GM12878 (cell line): Measurements from ENCODE around the gene DNASE2. TPM values are rescaled to one million over a fixed set of nuclear protein-coding genes. Genes with fewer than 3 reads are reported as not detected.
A peak's percentile ranks its signal among the peaks of the same experiment; 100 is the strongest.

Experiments used
- ATAC-seq: fragments of 200-7000 bp; cut with Tn5 transposase; 3 replicates; pipeline ENCODE4 v1.9.1; 2020; ENCODE audit warnings: mild to moderate bottlenecking, moderate library complexity
- BruUV-seq: library from RNA; stranded (reverse); fragments of 400-500 nt; replicated peaks from 2 replicates; lab custom pipeline; 2021; lab: Mats Ljungman, UMichigan
- CTCF ChIA-PET: fragments of 300-600 bp; sonication (Branson Sonifier 250); formaldehyde crosslinking; extraction: SDS; loops from one replicate; lab custom pipeline; 2021; ENCODE audit warnings: inconsistent platforms; lab: Yijun Ruan, JAX
- POLR2A ChIA-PET: fragments of 350-600 bp; formaldehyde crosslinking; extraction: SDS; loops from one replicate; lab custom pipeline; 2021; ENCODE audit warnings: inconsistent platforms; lab: Charles Lee
- RAD21 ChIA-PET: fragments of 300-600 bp; sonication (Branson Sonifier 250); formaldehyde crosslinking; loops from one replicate; lab custom pipeline; 2023; ENCODE audit warnings: antibody characterized with exemption; ENCODE audit not compliant: unreplicated experiment; lab: Charles Lee
- SMC1A ChIA-PET: fragments of 300-600 bp; sonication (Branson Sonifier 250); formaldehyde crosslinking; loops from one replicate; lab custom pipeline; 2023; ENCODE audit not compliant: unreplicated experiment, uncharacterized antibody; lab: Charles Lee
- DNase-seq: peaks from one replicate; pipeline ENCODE4 v3.0.0-alpha.2; 2011; ENCODE audit warnings: low read depth, low spot score
- FAIRE-seq: peaks from 3 replicates; lab custom pipeline; 2011; peaks lifted over from hg19 to GRCh38; lab: Jason Lieb, UNC
- H2AFZ ChIP-seq: 2 replicates; pipeline ENCODE4 v1.6.0; 2011; ENCODE audit warnings: low read depth, low read length, control low read depth; ENCODE audit not compliant: control insufficient read depth
- H3K27ac ChIP-seq: 2 replicates; pipeline ENCODE4 v1.5.1; 2011; ENCODE audit warnings: control low read depth; ENCODE audit not compliant: control insufficient read depth, insufficient read depth
- H3K27me3 ChIP-seq, 2 experiments: replicated peaks in 1 of 2; 2 replicates each; pipeline versions ENCODE4 v1.6.0 to v1.6.1; 2011; ENCODE audit warnings: low read length in 1 of 2; ENCODE audit not compliant: control insufficient read depth in 2 of 2, insufficient read depth in 2 of 2
- H3K36me3 ChIP-seq, 2 experiments: 2 replicates each; pipeline ENCODE4 v1.5.1; 2011; ENCODE audit warnings: low read length in 1 of 2; ENCODE audit not compliant: control insufficient read depth in 2 of 2, insufficient read depth in 2 of 2
- H3K4me1 ChIP-seq: 2 replicates; pipeline ENCODE4 v1.6.1; 2011; ENCODE audit warnings: mild to moderate bottlenecking, low read length, moderate library complexity, mixed read lengths; ENCODE audit not compliant: control insufficient read depth, insufficient read depth
- H3K4me2 ChIP-seq: 2 replicates; pipeline ENCODE4 v1.6.0; 2011; ENCODE audit warnings: control low read depth; ENCODE audit not compliant: control insufficient read depth, insufficient read depth
- H3K4me3 ChIP-seq: fragments of 200-600 bp; sonication (generic); 2 replicates; pipeline ENCODE4 v1.5.1; 2016
- H3K79me2 ChIP-seq: 2 replicates; pipeline ENCODE4 v1.6.0; 2011; ENCODE audit warnings: low read length; ENCODE audit not compliant: control insufficient read depth, insufficient read depth
- H3K9ac ChIP-seq: 2 replicates; pipeline ENCODE4 v1.8.0; 2011; ENCODE audit warnings: low read length, control low read depth, mixed read lengths; ENCODE audit not compliant: control insufficient read depth, insufficient read depth
- H3K9me3 ChIP-seq: replicated peaks from 3 replicates; pipeline ENCODE4 v1.5.1; 2011; ENCODE audit warnings: mild to moderate bottlenecking, low read length; ENCODE audit not compliant: control insufficient read depth, insufficient read depth
- H4K20me1 ChIP-seq: 2 replicates; pipeline ENCODE4 v1.6.0; 2011; ENCODE audit not compliant: control insufficient read depth, insufficient read depth
- LARP7 ChIP-seq: fragments of 450-650 bp; IDR thresholded peaks from 2 replicates; pipeline ENCODE4 v1.6.1; 2017; ENCODE audit warnings: mild to moderate bottlenecking
- MEF2B ChIP-seq: fragments of 450-650 bp; IDR thresholded peaks from 2 replicates; pipeline ENCODE4 v1.6.1; 2018; ENCODE audit warnings: mild to moderate bottlenecking, moderate library complexity; ENCODE audit not compliant: partially characterized antibody, poor library complexity, severe bottlenecking
- NFYB ChIP-seq: IDR thresholded peaks from 2 replicates; pipeline ENCODE4 v1.6.1; 2011; ENCODE audit warnings: low read depth, mild to moderate bottlenecking, low read length, improper control_type of control experiment, moderate library complexity; ENCODE audit not compliant: insufficient read depth
- NR2F1 ChIP-seq: fragments of 450-650 bp; conservative IDR thresholded peaks from 2 replicates; pipeline ENCODE4 v1.6.1; 2017; ENCODE audit warnings: mild to moderate bottlenecking
- PAX8 ChIP-seq: fragments of 450-650 bp; IDR thresholded peaks from 2 replicates; pipeline ENCODE4 v1.6.1; 2017; ENCODE audit warnings: mild to moderate bottlenecking, moderate library complexity
- PKNOX1 ChIP-seq: fragments of 450-650 bp; IDR thresholded peaks from 2 replicates; pipeline ENCODE4 v1.6.1; 2016; ENCODE audit warnings: mild to moderate bottlenecking
- SRF ChIP-seq, 2 experiments: IDR thresholded peaks; 2 replicates each; pipeline ENCODE4 v1.6.1; 2011; ENCODE audit warnings: low read depth in 2 of 2, low read length in 2 of 2, mild to moderate bottlenecking in 1 of 2, moderate library complexity in 1 of 2
- ZZZ3 ChIP-seq: IDR thresholded peaks from 2 replicates; pipeline ENCODE4 v1.6.1; 2011; ENCODE audit warnings: low read depth; ENCODE audit not compliant: control insufficient read depth, insufficient read length
- WGBS: methylation state at CpG from one replicate; pipeline ENCODE4 v1.1.6; 2016; ENCODE audit warnings: low lambda C conversion rate; ENCODE audit not compliant: insufficient replicate concordance, insufficient coverage; ENCODE audit errors: missing lambda C conversion rate; 5-methylcytosine and 5-hydroxymethylcytosine counted together
- in situ Hi-C: fragments of 300-500 bp; cut with MboI; formaldehyde crosslinking; loops from 9 replicates; pipeline ENCODE4 v1.14.3; 2018; ENCODE audit warnings: mixed read lengths
- intact Hi-C: fragments of 100-400 bp; cut with micrococcal nuclease; formaldehyde crosslinking; loops from one replicate; pipeline ENCODE4 v1.14.2; 2022; ENCODE audit not compliant: unreplicated experiment
- polyA plus RNA-seq, 11 experiments: library from polyadenylated mRNA; depleted of rRNA in 4 of 11; unstranded in 6 of 11; stranded (reverse) in 5 of 11; fragments of >200 nt; fragmentation: Nextera tagmentation in 4 of 11; fragmentation: Illumina TruSeq in 1 of 11; extraction: Ambion mirVana in 4 of 11; extraction: Trizol in 1 of 11; gene quantifications; 1 replicate in 1 of 11; 2 replicates in 10 of 11; pipeline versions ENCODE4 v1.2.1 to v1.2.3, GENCODE V29; 2011 to 2016; ENCODE audit warnings: inconsistent platforms in 2 of 11, missing spikeins in 2 of 11, low read depth in 1 of 11
- total RNA-seq, 4 experiments: library from RNA; depleted of rRNA in 3 of 4; stranded (reverse); fragments of >200 nt in 3 of 4; fragmentation: Illumina TruSeq in 1 of 4; extraction: Trizol in 1 of 4; gene quantifications; 2 replicates each; pipeline versions ENCODE4 v1.2.1 to v1.2.3, GENCODE V29; 2013 to 2021
- TF ChIP-seq, protein P1 (sequence below): IDR thresholded peaks from 2 replicates; pipeline ENCODE4 v1.6.1; 2012; ENCODE audit warnings: improper control_type of control experiment, low read depth, low read length; ENCODE audit not compliant: insufficient replicate concordance

DNASE2 gene
- total and polyA plus RNA-seq, 10 of the 15 experiments (the other 5 are each of a cell fraction or from before 2014, with no cell fraction given): 4.9 to 32.1 (median 22.0) TPM

DNA sequence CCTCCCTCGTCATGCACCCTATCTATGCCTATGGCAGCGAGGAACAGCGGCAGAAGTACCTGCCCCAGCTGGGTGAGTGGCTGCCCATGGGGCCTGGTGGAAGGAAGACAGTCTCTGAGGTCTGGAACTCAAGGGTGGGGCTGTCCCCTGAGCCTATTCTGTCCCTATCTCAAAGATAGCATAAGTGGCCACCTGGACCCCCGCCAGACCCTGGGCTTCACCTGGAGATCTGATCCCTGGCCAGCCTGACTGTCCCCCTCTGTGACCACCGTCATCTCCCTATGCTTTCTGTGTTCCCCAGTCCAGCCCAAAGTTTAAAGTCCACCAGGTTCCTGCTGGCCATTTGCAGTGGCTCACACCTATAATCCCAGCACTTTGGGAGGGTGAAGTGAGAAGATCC is 12.3 kb upstream of the DNASE2 start (continued):
- no peak for TF ChIP-seq PAX8
- TF ChIP-seq, protein P1, sequence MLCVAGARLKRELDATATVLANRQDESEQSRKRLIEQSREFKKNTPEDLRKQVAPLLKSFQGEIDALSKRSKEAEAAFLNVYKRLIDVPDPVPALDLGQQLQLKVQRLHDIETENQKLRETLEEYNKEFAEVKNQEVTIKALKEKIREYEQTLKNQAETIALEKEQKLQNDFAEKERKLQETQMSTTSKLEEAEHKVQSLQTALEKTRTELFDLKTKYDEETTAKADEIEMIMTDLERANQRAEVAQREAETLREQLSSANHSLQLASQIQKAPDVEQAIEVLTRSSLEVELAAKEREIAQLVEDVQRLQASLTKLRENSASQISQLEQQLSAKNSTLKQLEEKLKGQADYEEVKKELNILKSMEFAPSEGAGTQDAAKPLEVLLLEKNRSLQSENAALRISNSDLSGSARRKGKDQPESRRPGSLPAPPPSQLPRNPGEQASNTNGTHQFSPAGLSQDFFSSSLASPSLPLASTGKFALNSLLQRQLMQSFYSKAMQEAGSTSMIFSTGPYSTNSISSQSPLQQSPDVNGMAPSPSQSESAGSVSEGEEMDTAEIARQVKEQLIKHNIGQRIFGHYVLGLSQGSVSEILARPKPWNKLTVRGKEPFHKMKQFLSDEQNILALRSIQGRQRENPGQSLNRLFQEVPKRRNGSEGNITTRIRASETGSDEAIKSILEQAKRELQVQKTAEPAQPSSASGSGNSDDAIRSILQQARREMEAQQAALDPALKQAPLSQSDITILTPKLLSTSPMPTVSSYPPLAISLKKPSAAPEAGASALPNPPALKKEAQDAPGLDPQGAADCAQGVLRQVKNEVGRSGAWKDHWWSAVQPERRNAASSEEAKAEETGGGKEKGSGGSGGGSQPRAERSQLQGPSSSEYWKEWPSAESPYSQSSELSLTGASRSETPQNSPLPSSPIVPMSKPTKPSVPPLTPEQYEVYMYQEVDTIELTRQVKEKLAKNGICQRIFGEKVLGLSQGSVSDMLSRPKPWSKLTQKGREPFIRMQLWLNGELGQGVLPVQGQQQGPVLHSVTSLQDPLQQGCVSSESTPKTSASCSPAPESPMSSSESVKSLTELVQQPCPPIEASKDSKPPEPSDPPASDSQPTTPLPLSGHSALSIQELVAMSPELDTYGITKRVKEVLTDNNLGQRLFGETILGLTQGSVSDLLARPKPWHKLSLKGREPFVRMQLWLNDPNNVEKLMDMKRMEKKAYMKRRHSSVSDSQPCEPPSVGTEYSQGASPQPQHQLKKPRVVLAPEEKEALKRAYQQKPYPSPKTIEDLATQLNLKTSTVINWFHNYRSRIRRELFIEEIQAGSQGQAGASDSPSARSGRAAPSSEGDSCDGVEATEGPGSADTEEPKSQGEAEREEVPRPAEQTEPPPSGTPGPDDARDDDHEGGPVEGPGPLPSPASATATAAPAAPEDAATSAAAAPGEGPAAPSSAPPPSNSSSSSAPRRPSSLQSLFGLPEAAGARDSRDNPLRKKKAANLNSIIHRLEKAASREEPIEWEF: no peak
- TF ChIP-seq SRF (IDR thresholded peaks at IDR 0.05; ENCODE audit: low read depth in 2 of 2, low read length in 2 of 2): no peak

DNA sequence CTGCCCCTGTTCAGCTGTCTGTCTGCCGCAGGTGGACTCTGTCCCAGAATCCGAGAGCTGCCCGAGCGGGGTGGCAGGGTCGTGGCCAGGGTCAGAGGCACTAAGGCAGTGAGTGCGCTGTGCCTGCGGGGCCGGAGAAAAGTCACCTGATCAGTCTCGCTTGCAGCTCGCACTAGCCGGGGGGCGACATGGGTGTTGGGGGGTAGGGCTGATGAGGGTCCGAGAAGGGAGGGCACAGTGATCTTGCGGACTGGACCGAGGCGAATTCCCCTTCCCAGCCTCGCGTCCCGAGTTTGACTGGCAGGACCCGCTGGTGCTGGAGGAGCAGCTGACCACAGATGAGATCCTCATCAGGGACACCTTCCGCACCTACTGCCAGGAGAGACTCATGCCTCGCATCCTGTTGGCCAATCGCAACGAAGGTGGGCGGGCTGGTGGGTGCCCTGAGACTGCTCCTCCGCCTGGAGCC is 10.3 kb upstream of the DNASE2 start:
- Histone ChIP-seq H4K20me1 (no peaks in the 10 kb centered on the region), H3K36me3 (peaks cover 5 to 6% of the 10 kb centered on the region in 2 experiments), H3K4me2 (peak overlapping the region; percentile 95), H3K79me2 (peaks cover 10% of the 10 kb centered on the region), H3K27me3 (no peaks in the 10 kb centered on the region), H3K9ac (peak overlapping the region; percentile 57)
- RAD21 ChIA-PET: interaction anchor here (0.8 to 2.8 kb wide), 9 partner anchors 8 to 170 kb away, joined by 3 to 19 read pairs (median 5); partner anchors contain the start of genes CALR and DNASE2
- SMC1A ChIA-PET: interaction anchor here (0.8 to 1.7 kb wide), 8 partner anchors 8 to 74 kb away, joined by 3 to 19 read pairs (median 5); partner anchors contain the start of genes CALR, FARSA and GADD45GIP1
- in situ Hi-C loops: no loop called here
- CTCF ChIA-PET: interaction anchor here (1.3 to 13.2 kb wide), 5 partner anchors 9 to 202 kb away, joined by 3 to 182 read pairs (median 7); partner anchors contain the start of gene FARSA
- TF ChIP-seq PKNOX1 (0 out of 2 replicates have a peak, but pooled peaks have one; percentile 7), NR2F1 (no peak), LARP7 (0 out of 2 replicates have a peak, but pooled peaks have one; percentile 3), MEF2B (no peak), NFYB (peak; percentile 47; the same call in 1 of the 2 replicates), ZZZ3 (no peak)
- TF ChIP-seq, all 136 proteins: peak for 3
- DNase-seq (no peak), FAIRE-seq (no peak), ATAC-seq (no peak)
- H3K9me3 ChIP-seq: no peaks in the 10 kb centered on the region
- peak overlapping the region; percentile 52 for H3K27ac ChIP-seq
- WGBS: under 1% methylated on average over 26 of the region's 26 CpGs
- peaks cover 7% of the 10 kb centered on the region for H3K4me1 ChIP-seq
- H3K4me3 ChIP-seq: peak overlapping the region; percentile 89
- POLR2A ChIA-PET: interaction anchor here (0.7 to 2.6 kb wide), 9 partner anchors 8 to 100 kb away, joined by 3 to 35 read pairs (median 4); partner anchors contain the start of gene DNASE2
- TSS peak; percentile 80 for BruUV-seq
- no peak overlapping the region for H2AFZ ChIP-seq
- intact Hi-C loops: no loop called here
